Colonic mucosa (tissue), 4 donors: ENCODE data around the gene PCDHGA4. TPM values are rescaled to one million over a fixed set of nuclear protein-coding genes. Genes with fewer than 3 reads are reported as not detected.
A peak's percentile ranks its signal among the peaks of the same experiment; 100 is the strongest.
"Not testable (repeated sequence)": the region's sequence is repeated elsewhere in the genome, so short reads cannot be mapped to it uniquely, and the experiment has no call there.

Source experiments
- DNase-seq: peaks from one replicate; pipeline ENCODE4 v3.0.0-alpha.2; 2020
- H3K27ac ChIP-seq: fragments of 200-600 bp; one replicate; pipeline ENCODE4 v1.8.0; 2021
- H3K27me3 ChIP-seq: fragments of 200-600 bp; one replicate; pipeline ENCODE4 v1.8.0; 2021
- H3K36me3 ChIP-seq: fragments of 200-600 bp; one replicate; pipeline ENCODE4 v1.8.0; 2021
- H3K4me1 ChIP-seq: fragments of 200-600 bp; one replicate; pipeline ENCODE4 v1.8.0; 2021; ENCODE audit warnings: mild to moderate bottlenecking
- H3K4me3 ChIP-seq: fragments of 200-600 bp; one replicate; pipeline ENCODE4 v1.8.0; 2021
- H3K9ac ChIP-seq, 2 donors: one replicate each; pipeline ENCODE4 v1.7.0; 2013; ENCODE audit warnings: control low read depth in 2 of 2, low read depth in 2 of 2, low read length in 2 of 2
- H3K9me3 ChIP-seq: fragments of 200-600 bp; one replicate; pipeline ENCODE4 v1.8.0; 2021
- intact Hi-C: fragments of 100-400 bp; cut with DNase I; formaldehyde crosslinking; loops from one replicate; pipeline ENCODE4 v1.14.1; 2022
- total RNA-seq, 2 donors: library from RNA; stranded (reverse); fragmentation: NEBNext Ultra II Directional in 1 of 2; extraction: Animal tissue kit (Norgen Biotek cat#: 25700) in 1 of 2; gene quantifications; one replicate each; pipeline ENCODE4 v1.2.1, GENCODE V29; 2021
- TF ChIP-seq, protein P1 (sequence below): fragments of 200-600 bp; IDR thresholded peaks from one replicate; pipeline ENCODE4 v1.8.0; 2022; ENCODE audit warnings: antibody characterized with exemption, mild to moderate bottlenecking
- donor health status: healthy.
- donor health status: DM: no; HTN: no; CAD: no.
- donor health status: DM: no; HTN: no; CAD: no.

PCDHGA4 gene
- total RNA-seq, 2 donors from 2014 or later: 0.20 to 1.4 TPM

DNA sequence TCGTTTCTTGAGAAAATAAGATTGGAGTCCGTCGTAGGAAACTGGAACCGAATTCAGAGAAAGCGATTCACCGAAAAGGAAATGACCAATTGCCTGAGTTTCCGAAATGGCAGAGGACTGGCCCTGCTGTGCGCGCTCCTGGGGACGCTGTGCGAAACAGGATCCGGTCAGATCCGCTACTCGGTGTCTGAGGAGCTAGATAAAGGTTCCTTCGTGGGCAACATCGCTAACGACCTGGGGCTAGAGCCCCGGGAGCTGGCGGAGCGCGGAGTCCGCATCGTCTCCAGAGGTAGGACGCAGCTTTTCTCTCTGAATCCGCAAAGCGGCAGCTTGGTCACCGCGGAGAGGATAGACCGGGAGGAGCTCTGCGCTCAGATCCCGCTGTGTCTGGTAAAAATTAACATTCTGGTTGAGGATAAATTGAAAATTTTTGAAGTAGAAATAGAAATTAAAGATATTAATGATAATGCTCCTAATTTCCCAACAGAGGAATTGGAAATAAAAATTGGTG, 10.8 kb upstream of the PCDHGA4 start:
- Histone ChIP-seq H3K27me3 (no peaks in the 10 kb centered on the region), H3K9ac (no peak overlapping the region), H3K4me3 (no peak overlapping the region), H3K36me3 (no peaks in the 10 kb centered on the region), H3K4me1 (no peaks in the 10 kb centered on the region), H3K9me3 (no peaks in the 10 kb centered on the region), H3K27ac (no peak overlapping the region)
- TF ChIP-seq, protein P1, sequence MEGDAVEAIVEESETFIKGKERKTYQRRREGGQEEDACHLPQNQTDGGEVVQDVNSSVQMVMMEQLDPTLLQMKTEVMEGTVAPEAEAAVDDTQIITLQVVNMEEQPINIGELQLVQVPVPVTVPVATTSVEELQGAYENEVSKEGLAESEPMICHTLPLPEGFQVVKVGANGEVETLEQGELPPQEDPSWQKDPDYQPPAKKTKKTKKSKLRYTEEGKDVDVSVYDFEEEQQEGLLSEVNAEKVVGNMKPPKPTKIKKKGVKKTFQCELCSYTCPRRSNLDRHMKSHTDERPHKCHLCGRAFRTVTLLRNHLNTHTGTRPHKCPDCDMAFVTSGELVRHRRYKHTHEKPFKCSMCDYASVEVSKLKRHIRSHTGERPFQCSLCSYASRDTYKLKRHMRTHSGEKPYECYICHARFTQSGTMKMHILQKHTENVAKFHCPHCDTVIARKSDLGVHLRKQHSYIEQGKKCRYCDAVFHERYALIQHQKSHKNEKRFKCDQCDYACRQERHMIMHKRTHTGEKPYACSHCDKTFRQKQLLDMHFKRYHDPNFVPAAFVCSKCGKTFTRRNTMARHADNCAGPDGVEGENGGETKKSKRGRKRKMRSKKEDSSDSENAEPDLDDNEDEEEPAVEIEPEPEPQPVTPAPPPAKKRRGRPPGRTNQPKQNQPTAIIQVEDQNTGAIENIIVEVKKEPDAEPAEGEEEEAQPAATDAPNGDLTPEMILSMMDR: no peak
- DNase-seq: no peak
- intact Hi-C loops: no loop called here

DNA sequence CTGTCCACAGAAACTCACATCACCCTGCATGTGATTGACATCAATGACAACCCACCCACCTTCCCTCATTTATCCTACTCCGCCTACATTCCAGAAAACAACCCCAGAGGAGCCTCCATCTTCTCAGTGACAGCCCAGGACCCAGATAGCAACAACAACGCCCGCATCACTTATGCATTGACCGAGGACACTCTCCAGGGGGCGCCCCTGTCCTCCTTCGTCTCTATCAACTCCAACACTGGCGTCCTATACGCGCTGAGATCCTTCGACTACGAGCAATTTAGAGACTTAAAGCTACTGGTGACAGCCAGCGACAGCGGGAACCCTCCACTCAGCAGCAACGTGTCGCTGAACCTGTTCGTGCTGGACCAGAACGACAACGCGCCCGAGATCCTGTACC, 9.5 kb upstream of the PCDHGA4 start:
- H3K4me1 ChIP-seq: no peaks in the 10 kb centered on the region
- TF ChIP-seq, protein P1: no peak
- no peak overlapping the region for H3K9ac ChIP-seq
- no peaks in the 10 kb centered on the region for H3K9me3 ChIP-seq
- no peak for DNase-seq
- no peak overlapping the region for H3K27ac ChIP-seq
- H3K36me3 ChIP-seq: no peaks in the 10 kb centered on the region
- intact Hi-C loops: no loop called here
- no peaks in the 10 kb centered on the region for H3K27me3 ChIP-seq
- H3K4me3 ChIP-seq: no peak overlapping the region

- H3K27me3 ChIP-seq, H3K36me3 ChIP-seq, H3K9ac ChIP-seq, intact Hi-C loops, DNase-seq, H3K4me3 ChIP-seq, H3K4me1 ChIP-seq, H3K9me3 ChIP-seq, H3K27ac ChIP-seq: not testable (repeated sequence)
Observed at GRCh38 chr5:141346017-141346416, 8.8 kb upstream of the PCDHGA4 start.

- H3K4me3 ChIP-seq: no peak within 1 kb of the TSS
- no peak for DNase-seq
Observed at GRCh38 chr5:141349917-141350619, 4.8 kb upstream of the PCDHGA4 start, which contains the start of gene PCDHGB1. Gene PCDHGB1, plus strand, starts transcription at chr5:141350099. Its CDS starts 162 bp downstream, at chr5:141350261.

DNA sequence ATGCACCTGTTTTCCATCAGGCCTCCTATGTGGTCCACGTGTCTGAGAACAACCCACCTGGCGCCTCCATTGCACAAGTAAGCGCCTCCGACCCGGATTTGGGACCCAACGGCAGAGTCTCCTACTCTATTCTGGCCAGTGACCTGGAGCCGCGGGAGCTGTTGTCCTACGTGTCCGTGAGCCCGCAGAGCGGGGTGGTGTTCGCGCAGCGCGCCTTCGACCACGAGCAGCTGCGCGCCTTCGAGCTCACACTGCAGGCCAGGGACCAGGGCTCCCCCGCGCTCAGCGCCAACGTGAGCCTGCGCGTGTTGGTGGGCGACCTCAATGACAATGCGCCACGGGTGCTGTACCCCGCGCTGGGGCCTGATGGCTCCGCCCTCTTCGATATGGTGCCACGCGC, 3.2 kb upstream of the PCDHGA4 start:
- H3K36me3 ChIP-seq: no peaks in the 10 kb centered on the region
- intact Hi-C loops: no loop called here
- no peaks in the 10 kb centered on the region for H3K9me3 ChIP-seq
- H3K27ac ChIP-seq: no peak overlapping the region
- no peak for DNase-seq
- no peak overlapping the region for H3K9ac ChIP-seq
- H3K4me1 ChIP-seq: no peaks in the 10 kb centered on the region
- no peak overlapping the region for H3K4me3 ChIP-seq
- TF ChIP-seq, protein P1: no peak
- no peaks in the 10 kb centered on the region for H3K27me3 ChIP-seq

More at GRCh38 chr5:141349917-141350619, 4.8 kb upstream of the PCDHGA4 start, which contains the start of gene PCDHGB1:
- Histone ChIP-seq H3K9ac (no peak within 1 kb of the TSS), H3K36me3 (no peaks in the 10 kb centered on the region), H3K27me3 (no peaks in the 10 kb centered on the region), H3K4me1 (no peaks in the 10 kb centered on the region), H3K9me3 (no peaks in the 10 kb centered on the region), H3K27ac (no peak within 1 kb of the TSS)
- intact Hi-C loops: no loop called here
- TF ChIP-seq, protein P1: peak; percentile 29

DNA sequence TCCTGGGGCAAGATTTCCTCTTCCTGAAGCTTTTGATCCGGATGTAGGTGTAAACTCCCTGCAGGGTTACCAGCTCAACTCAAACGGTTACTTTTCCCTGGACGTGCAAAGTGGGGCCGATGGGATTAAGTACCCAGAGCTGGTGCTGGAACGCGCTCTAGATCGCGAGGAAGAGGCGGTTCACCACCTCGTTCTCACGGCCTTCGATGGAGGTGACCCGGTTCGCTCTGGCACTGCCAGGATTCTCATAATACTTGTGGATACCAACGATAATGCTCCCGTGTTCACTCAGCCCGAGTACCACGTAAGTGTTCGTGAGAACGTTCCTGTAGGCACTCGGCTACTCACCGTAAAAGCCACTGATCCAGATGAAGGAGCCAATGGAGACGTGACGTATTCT, 820 bp downstream of the PCDHGA4 start:
- no peaks in the 10 kb centered on the region for H3K36me3 ChIP-seq
- H3K9ac ChIP-seq: no peak overlapping the region
- intact Hi-C loops: no loop called here
- H3K4me1 ChIP-seq: no peaks in the 10 kb centered on the region
- no peaks in the 10 kb centered on the region for H3K9me3 ChIP-seq
- DNase-seq: no peak
- TF ChIP-seq, protein P1: no peak
- H3K27ac ChIP-seq: no peak overlapping the region
- no peak overlapping the region for H3K4me3 ChIP-seq
- no peaks in the 10 kb centered on the region for H3K27me3 ChIP-seq
